ENCODE results near the gene HSPA2. TPM values are rescaled to one million over a fixed set of nuclear protein-coding genes. Genes with fewer than 3 reads are reported as not detected.

The HSPA2 gene
- total RNA-seq, 1 experiment from 2014 or later: 30.2 TPM

DNA sequence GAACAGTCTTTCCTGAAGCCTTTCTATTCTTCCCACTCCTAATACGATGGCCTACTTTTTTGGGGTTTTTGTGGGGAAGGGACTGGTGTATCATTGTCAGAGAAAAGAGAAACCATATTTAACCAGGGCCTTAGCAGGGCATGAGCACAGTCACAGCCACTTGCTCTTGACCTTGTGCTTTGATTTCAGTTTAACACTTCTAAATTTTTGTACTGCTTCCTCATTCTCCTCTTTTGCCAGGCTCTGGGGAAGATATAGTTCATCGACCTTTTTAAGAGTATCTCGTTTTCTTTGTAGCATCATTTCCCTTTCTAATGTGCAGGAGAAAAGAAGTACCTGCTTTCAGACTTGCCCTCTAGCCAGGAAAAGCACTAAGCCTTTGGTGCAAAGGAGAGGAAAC, 33.8 kb upstream of the HSPA2 start (continued):
- TF ChIP-seq, protein P1, sequence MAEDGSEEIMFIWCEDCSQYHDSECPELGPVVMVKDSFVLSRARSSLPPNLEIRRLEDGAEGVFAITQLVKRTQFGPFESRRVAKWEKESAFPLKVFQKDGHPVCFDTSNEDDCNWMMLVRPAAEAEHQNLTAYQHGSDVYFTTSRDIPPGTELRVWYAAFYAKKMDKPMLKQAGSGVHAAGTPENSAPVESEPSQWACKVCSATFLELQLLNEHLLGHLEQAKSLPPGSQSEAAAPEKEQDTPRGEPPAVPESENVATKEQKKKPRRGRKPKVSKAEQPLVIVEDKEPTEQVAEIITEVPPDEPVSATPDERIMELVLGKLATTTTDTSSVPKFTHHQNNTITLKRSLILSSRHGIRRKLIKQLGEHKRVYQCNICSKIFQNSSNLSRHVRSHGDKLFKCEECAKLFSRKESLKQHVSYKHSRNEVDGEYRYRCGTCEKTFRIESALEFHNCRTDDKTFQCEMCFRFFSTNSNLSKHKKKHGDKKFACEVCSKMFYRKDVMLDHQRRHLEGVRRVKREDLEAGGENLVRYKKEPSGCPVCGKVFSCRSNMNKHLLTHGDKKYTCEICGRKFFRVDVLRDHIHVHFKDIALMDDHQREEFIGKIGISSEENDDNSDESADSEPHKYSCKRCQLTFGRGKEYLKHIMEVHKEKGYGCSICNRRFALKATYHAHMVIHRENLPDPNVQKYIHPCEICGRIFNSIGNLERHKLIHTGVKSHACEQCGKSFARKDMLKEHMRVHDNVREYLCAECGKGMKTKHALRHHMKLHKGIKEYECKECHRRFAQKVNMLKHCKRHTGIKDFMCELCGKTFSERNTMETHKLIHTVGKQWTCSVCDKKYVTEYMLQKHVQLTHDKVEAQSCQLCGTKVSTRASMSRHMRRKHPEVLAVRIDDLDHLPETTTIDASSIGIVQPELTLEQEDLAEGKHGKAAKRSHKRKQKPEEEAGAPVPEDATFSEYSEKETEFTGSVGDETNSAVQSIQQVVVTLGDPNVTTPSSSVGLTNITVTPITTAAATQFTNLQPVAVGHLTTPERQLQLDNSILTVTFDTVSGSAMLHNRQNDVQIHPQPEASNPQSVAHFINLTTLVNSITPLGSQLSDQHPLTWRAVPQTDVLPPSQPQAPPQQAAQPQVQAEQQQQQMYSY (CRISPR knock-in tag; IDR thresholded peaks at IDR 0.05): no peak

DNA sequence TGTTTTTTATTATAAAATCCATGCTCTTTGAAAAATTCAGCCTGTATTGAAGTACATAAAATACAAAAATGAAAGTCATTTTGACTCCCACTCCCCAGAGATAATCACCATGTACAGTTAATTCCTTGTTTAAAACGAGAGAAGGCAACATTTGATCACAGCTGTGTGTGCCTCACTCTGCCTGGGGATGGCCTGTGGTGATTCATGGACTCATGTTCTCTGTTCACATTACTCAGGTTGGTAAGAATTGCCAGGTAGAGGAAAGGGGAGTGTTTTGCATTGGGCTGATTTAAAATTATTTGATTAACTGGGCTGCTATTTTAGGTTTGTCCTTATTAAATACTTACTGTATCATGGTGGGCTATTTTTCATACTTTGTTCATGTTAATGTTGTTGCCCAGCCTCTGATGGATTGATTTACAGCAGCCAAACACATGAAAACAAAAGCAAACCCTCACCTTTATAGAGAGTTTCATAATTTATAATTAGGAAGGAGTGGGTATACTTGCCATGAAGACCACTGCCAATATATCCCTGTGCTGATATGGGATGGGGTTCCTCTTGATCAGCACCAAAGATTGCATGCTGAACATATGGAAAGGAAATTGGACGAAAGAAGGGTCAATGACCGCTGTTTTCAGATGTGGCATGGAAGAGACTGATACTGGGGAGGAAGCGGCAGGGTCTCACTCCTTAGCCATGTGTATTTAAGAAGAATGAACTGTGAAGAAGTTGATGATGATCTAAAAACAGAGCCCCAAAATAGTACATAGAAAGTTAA, 33.0 kb upstream of the HSPA2 start:
- ChIA-PET POLR2A (no interaction called here), CTCF (interaction anchor here (2.4 kb wide), 1 partner anchor 129 kb away, joined by 12 read pairs; no protein-coding TSS in a partner anchor)
- Mint-ChIP-seq H3K27ac (peak overlapping the region; percentile 47; the same call in 1 of the 2 replicates), H3K9me3 (no peaks in the 10 kb centered on the region), H3K4me1 (peaks cover 62% of the 10 kb centered on the region), H3K4me3 (peak overlapping the region; percentile 32; the same call in 1 of the 2 replicates), H3K36me3 (no peaks in the 10 kb centered on the region), H3K27me3 (ENCODE audit: low read depth) (no peaks in the 10 kb centered on the region)
- ATAC-seq (no peak), DNase-seq (ENCODE audit: low spot score) (no peak)
- TF ChIP-seq, protein P2, sequence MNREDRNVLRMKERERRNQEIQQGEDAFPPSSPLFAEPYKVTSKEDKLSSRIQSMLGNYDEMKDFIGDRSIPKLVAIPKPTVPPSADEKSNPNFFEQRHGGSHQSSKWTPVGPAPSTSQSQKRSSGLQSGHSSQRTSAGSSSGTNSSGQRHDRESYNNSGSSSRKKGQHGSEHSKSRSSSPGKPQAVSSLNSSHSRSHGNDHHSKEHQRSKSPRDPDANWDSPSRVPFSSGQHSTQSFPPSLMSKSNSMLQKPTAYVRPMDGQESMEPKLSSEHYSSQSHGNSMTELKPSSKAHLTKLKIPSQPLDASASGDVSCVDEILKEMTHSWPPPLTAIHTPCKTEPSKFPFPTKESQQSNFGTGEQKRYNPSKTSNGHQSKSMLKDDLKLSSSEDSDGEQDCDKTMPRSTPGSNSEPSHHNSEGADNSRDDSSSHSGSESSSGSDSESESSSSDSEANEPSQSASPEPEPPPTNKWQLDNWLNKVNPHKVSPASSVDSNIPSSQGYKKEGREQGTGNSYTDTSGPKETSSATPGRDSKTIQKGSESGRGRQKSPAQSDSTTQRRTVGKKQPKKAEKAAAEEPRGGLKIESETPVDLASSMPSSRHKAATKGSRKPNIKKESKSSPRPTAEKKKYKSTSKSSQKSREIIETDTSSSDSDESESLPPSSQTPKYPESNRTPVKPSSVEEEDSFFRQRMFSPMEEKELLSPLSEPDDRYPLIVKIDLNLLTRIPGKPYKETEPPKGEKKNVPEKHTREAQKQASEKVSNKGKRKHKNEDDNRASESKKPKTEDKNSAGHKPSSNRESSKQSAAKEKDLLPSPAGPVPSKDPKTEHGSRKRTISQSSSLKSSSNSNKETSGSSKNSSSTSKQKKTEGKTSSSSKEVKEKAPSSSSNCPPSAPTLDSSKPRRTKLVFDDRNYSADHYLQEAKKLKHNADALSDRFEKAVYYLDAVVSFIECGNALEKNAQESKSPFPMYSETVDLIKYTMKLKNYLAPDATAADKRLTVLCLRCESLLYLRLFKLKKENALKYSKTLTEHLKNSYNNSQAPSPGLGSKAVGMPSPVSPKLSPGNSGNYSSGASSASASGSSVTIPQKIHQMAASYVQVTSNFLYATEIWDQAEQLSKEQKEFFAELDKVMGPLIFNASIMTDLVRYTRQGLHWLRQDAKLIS (CRISPR knock-in tag; IDR thresholded peaks at IDR 0.05; ENCODE audit: borderline replicate concordance): no peak
- TF ChIP-seq, protein P3, sequence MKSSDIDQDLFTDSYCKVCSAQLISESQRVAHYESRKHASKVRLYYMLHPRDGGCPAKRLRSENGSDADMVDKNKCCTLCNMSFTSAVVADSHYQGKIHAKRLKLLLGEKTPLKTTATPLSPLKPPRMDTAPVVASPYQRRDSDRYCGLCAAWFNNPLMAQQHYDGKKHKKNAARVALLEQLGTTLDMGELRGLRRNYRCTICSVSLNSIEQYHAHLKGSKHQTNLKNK (CRISPR knock-in tag; IDR thresholded peaks at IDR 0.05): no peak
- TF ChIP-seq, protein P1 (CRISPR knock-in tag; IDR thresholded peaks at IDR 0.05): no peak
- TF ChIP-seq PRRX2 (CRISPR knock-in tag; IDR thresholded peaks at IDR 0.05) (no peak), TEAD4 (CRISPR knock-in tag; IDR thresholded peaks at IDR 0.05) (no peak), CREB1 (CRISPR knock-in tag; IDR thresholded peaks at IDR 0.05) (no peak), HMGA2 (CRISPR knock-in tag; IDR thresholded peaks at IDR 0.05) (no peak), CBFB (CRISPR knock-in tag; IDR thresholded peaks at IDR 0.05; ENCODE audit: low read depth) (no peak), ZNF232 (CRISPR knock-in tag; IDR thresholded peaks at IDR 0.05) (no peak), RELA (CRISPR knock-in tag; IDR thresholded peaks at IDR 0.05; ENCODE audit: borderline replicate concordance) (no peak), ZBTB21 (CRISPR knock-in tag; IDR thresholded peaks at IDR 0.05; ENCODE audit: borderline replicate concordance) (no peak), ZNF138 (CRISPR knock-in tag; conservative IDR thresholded peaks at IDR 0.05) (no peak), NFYB (CRISPR knock-in tag; conservative IDR thresholded peaks at IDR 0.05; ENCODE audit: low read depth) (no peak)
- TF ChIP-seq, protein P4, sequence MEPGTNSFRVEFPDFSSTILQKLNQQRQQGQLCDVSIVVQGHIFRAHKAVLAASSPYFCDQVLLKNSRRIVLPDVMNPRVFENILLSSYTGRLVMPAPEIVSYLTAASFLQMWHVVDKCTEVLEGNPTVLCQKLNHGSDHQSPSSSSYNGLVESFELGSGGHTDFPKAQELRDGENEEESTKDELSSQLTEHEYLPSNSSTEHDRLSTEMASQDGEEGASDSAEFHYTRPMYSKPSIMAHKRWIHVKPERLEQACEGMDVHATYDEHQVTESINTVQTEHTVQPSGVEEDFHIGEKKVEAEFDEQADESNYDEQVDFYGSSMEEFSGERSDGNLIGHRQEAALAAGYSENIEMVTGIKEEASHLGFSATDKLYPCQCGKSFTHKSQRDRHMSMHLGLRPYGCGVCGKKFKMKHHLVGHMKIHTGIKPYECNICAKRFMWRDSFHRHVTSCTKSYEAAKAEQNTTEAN (CRISPR knock-in tag; IDR thresholded peaks at IDR 0.05): no peak
- TF ChIP-seq, protein P5, sequence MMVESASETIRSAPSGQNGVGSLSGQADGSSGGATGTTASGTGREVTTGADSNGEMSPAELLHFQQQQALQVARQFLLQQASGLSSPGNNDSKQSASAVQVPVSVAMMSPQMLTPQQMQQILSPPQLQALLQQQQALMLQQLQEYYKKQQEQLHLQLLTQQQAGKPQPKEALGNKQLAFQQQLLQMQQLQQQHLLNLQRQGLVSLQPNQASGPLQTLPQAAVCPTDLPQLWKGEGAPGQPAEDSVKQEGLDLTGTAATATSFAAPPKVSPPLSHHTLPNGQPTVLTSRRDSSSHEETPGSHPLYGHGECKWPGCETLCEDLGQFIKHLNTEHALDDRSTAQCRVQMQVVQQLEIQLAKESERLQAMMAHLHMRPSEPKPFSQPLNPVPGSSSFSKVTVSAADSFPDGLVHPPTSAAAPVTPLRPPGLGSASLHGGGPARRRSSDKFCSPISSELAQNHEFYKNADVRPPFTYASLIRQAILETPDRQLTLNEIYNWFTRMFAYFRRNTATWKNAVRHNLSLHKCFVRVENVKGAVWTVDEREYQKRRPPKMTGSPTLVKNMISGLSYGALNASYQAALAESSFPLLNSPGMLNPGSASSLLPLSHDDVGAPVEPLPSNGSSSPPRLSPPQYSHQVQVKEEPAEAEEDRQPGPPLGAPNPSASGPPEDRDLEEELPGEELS (CRISPR knock-in tag; IDR thresholded peaks at IDR 0.05): no peak
- TF ChIP-seq, protein P6, sequence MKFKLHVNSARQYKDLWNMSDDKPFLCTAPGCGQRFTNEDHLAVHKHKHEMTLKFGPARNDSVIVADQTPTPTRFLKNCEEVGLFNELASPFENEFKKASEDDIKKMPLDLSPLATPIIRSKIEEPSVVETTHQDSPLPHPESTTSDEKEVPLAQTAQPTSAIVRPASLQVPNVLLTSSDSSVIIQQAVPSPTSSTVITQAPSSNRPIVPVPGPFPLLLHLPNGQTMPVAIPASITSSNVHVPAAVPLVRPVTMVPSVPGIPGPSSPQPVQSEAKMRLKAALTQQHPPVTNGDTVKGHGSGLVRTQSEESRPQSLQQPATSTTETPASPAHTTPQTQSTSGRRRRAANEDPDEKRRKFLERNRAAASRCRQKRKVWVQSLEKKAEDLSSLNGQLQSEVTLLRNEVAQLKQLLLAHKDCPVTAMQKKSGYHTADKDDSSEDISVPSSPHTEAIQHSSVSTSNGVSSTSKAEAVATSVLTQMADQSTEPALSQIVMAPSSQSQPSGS (CRISPR knock-in tag; IDR thresholded peaks at IDR 0.05; ENCODE audit: borderline replicate concordance, low read depth): no peak
